Hepatocyte (in vitro differentiated cells): ENCODE measurements around the gene ENPP1.

Experiments
- CTCF ChIP-seq: fragments of 200-600 bp; sonication (generic); IDR thresholded peaks from 2 replicates; pipeline ENCODE4 v1.5.1; 2016; ENCODE audit warnings: antibody characterized with exemption, mild to moderate bottlenecking; ENCODE audit not compliant: poor library complexity
- EZH2phosphoT487 ChIP-seq: fragments of 200-600 bp; sonication (generic); IDR thresholded peaks from one replicate; pipeline ENCODE4 v1.6.1; 2018; ENCODE audit warnings: antibody characterized with exemption, mild to moderate bottlenecking, low read depth, moderate library complexity; ENCODE audit not compliant: unreplicated experiment, severe bottlenecking

DNA sequence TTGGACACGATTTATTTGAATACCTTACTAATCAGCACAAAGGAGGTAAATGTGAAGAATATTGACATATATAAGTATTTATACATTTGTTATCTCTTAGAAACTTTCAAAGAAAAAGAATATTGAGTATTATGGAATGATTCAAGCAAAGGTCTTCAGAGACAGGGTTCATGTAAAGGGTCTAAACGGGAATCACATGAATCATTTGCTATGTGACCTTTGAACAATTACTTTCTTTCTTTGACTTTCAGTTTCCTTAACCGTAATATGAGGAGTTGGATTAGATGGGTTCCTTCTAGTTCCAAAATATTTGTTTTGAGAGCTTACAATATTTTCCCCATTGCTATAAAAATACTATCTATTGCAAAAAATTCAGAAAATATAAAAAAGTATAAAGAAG, 14.3 kb downstream of the ENPP1 start:
- TF ChIP-seq CTCF (no peak), EZH2phosphoT487 (no peak)
